ENCODE measurements around the gene PLXNA3.

Gene PLXNA3

GRCh38 chrX:154526901-154527675 is 69.0 kb downstream of the PLXNA3 start:
- peak in 53 of 56 donors; percentile 2 to 75 (median 47) for DNase-seq
